HG03575 (cell line): ENCODE data around the gene PSMC6.

Source experiments
- ATAC-seq: cut with Tn5 transposase; IDR thresholded peaks from one replicate; pipeline ENCODE4 v1.9.1; 2021; ENCODE audit not compliant: unreplicated experiment, insufficient number of reproducible peaks, low FRiP score; ENCODE audit errors: extremely low read depth

PSMC6 gene

DNA sequence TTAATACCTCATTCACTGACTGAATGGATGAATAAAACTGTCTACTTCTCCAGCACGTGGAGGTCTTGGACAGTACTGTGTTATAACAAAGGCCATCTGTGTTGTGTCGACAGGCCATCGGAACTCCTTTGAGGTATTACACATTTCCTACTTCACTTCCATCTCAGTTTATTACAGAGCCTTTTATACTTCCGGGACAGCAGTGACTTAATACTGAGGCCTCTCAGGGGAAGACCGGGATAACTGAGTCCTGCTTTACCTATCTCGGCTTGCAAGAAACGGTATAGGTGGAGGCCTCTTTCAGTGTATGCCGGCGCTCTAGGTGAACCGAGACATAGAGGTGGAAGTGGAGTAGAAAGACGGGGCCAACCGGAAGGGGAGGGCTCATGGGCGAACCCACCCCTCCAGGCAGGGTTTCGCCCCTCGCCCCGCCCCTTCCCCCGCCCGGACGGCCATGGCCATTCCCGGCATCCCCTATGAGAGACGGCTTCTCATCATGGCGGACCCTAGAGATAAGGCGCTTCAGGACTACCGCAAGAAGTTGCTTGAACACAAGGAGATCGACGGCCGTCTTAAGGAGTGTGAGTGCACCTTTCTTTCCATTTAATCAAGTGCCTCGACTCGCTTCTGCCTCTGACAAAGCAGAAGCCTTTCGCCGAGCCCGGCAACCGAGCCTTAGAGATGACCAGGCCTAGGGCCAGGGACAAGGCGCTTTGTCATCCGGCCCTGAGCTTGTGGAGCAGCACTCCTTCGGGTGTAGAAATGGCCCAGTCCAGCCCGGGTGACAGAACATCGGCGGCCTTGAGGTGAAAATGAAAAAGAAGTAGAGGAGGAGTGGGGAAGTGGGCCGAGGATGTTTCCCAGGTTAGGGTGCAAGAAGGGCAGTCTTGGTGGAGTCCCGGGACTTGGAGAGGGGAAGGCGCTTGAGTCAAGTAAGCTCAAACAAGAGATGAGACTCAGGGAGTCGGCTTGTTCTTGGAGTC, at the start of gene PSMC6:
Gene PSMC6 (plus strand): TSS at position 477 of the 983 bp plus-strand sequence. CDS start 20 bp downstream, at position 497.
- ATAC-seq, result peak; percentile 67

DNA sequence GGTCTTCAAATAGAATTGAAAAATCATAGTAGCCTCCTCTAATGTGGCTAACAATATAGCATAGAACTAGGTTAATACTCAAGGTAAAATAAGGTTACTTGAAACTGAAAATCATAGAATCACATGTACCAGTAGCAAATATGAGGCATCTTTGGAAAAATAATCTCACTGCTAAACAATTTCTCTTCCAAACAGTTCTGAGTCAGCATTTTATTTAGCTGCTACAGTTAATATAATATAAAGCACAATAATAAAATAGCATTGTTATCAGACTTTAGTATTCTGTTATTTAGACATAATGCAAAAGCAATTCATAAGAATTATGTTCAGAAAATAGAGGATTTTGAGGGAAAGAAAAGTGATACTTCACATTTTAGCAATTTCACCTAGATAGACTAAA, 46.7 kb upstream of the PSMC6 start:
- ATAC-seq, result no peak

DNA sequence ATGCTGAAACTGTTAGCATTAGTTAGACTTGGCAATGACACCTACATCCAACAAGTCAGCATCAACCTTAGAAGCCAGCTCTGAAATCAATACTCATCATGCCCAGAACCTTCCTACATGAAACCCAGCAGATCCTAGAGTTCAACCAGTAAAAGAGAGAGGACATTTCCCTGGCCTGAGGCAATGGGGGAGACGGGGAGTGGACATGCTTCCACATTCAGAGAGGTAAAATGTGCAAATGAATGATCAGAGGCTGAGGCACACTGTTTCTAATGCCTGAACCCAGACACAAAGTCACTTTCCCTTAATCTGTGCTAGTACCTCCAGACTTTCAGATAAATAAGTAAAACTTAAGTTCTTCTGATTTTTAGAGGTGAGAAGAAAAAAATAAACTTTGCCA, 46.2 kb upstream of the PSMC6 start:
- ATAC-seq, result no peak

DNA sequence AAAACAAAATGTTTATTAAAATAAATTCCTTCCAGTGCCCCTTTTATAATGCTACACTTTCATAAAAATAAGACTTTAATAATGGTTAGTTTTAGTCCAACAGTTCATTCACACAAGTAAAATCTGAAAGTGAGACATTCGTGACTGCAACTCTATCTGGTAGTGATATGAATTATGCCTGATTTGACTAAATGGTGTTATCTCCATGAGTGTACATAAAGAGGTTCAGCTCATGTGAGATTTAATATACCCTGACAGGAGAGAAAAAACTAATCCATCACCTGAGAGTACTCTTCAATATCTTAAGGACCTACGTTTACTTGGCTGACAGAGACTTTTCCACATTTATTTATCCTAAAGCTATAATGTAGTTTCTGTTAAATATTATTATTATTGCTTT, 45.7 kb upstream of the PSMC6 start:
- ATAC-seq, result no peak

DNA sequence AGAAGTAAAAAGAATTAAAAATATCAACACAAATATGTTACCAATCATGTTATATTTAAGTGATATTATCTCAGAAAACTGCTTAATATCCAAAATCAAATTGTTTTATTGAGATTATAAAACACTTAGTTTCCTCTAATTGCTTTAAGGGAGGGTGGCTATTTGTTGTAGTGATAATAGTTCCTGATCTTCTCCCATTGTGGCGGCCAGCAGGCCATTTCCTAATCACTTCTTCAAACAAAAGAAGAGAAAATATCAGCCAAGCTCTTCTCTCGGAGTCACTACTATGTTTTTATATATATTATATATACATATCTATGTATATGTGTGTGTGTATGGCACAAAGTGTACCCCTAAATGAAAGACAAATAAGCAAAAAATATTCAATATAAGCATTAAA, 43.1 kb upstream of the PSMC6 start:
- ATAC-seq, result no peak

DNA sequence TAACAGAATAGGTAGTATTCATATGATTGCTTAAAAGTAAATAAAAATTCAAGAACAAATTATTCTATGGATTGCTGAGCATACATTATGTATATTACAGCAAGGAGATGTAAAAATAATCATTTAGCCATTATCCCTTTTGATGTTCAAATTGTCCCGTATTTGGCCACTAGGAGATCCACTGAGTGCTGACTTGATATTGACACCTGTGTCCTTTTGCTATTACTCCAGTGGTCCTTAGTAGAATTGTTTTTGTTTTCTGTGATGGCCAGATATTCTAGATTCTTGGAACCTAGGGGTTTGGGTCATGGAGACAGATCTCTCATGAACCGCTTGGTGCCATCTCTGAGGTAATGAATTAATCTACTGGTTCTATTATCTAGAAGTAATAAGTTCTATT, 28.4 kb upstream of the PSMC6 start:
- ATAC-seq, result no peak

DNA sequence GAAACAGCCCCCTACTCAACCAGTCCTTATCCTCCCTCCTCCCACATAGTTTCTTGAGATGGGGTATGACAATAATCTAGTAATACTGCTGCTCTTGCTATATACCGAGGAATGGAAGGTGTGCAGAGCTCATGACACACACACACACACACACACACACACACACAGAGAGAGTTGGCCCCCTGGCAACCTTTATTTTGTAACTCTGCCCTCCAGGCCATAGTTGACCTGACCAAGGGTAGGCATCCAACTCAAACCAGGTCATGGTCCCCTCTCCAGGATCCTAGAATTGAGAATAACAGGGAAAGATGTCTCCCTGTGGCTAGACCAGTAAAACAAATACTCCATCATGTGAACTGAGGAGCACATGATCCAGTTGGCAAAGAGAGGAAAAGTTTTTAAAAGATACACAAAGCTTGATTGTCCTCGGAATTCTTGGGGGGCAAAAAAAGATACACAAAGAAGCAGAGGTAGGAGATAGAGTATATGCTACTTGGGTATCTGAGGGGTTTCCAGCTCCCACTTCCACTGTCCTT, 22.9 kb upstream of the PSMC6 start:
- no peak for ATAC-seq

DNA sequence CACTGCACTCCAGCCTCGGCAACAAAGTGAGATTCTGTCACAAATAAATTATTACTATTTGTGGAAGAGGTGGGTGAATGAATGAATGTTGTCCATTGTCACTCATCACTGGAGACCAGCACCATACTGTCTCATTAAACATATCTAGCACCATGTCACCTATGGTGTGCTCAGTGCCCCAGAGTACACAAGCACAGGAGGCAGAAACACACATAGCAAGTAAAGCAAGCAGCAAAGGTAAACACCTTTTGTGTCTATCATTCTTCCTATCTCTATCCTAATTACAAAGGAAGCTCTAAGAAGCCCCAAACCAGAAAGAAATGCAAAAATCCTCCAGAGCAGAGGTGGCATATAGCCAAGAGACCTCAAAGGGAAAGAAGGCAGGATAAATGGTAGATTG, 20.8 kb upstream of the PSMC6 start:
- no peak for ATAC-seq

DNA sequence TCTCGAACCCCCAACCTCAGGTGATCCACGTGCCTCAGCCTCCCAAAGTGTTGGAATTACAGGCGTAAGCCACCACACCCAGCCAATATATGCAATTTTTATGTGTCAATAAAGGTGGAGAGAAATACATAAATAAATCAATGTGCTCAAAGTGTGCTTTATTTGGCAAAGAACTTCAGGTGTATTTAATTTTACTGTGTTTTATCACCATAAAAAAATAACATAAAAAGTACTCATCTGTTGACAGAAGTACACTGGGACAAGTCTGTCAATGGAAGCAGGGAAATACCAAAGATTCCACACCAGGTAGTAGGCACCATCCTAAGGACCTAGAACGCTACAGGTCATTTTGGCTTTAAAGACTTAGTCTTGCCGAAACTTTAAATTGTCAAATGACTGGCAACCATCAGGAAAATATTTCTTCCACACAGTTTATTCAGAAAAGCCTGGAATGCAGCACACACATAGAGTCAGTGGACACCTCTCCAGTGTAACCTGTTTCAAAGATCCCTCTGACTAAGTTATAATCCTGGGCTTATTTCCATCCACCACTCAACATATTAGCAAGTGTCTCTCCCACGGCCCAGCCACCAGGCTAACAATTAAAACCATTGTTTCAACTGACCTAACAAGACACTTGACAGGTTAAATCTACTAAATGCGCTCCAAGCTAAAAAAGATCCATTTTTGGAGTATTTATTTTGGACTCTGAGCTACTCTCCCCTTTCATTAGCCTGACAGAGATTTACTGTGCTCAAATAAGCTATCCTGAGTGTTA, 15.8 kb upstream of the PSMC6 start:
- ATAC-seq, result no peak

DNA sequence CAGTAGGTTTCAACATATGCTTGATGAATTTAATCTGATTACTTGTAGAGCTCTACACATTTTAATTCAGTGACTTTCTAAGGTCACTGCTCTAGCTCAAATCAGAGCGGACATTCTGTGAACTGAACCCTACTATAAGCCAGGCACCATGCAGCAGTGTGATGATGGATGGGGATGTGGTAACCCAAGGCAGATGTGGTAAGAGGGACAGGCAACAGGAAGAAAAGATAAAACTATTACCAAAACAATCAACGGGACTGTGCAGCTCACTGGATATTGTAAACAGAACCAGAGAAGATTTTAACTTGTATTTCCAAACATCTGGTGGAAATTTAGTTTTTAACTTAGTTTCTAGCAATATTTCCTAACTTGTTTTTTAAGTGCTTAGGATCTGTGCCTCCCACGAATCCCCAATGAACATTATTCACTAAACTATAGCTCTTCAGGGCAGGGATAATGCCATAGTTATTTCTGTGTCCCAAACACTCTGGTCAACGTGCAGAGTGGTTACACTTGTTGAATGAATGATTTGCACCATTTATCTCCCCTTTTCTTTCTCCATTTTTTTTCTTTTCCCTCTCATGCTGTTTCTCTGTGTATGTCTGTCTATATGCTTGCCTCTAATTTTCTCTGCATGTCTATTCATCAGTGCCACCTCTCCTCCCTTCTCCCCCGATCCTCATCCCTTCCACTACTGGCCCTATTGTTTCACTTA, 14.6 kb upstream of the PSMC6 start:
- no peak for ATAC-seq

DNA sequence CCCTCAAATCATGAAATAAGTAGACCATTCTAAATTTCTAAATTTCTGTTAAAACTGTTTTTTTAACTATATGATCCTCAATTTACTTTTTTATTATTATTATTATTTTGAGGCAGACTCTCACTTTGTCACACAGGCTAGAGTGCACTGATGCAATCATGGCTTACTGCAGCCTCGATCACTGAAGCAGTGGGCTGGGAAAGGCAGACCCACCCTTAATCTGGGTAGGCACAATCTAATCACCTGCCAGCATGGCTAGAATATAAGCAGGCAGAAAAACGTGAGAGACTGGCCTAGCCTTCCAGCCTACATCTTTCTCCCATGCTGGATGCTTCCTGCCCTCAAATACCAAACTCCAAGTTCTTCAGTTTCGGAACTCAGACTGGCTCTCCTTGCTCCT, 14.0 kb upstream of the PSMC6 start:
- no peak for ATAC-seq

DNA sequence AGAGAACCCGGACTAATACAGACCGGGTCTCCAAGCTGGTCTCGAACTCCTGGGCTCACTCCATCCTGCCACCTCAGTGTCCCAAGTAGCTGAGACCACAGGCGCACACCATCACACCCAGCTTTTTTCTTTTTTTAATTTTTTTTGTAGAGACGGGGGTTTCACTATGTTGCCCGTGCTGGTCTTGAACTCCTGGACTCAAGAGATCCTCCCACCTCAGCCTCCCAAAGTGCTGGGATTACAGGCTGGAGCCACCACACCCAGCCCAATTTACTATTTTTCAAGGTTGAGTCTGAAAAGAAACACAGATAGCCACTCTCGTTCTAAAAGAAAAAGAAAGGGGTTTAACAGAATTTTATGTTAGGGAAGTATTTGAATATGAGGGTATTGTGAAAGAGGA, 13.5 kb upstream of the PSMC6 start:
- no peak for ATAC-seq

DNA sequence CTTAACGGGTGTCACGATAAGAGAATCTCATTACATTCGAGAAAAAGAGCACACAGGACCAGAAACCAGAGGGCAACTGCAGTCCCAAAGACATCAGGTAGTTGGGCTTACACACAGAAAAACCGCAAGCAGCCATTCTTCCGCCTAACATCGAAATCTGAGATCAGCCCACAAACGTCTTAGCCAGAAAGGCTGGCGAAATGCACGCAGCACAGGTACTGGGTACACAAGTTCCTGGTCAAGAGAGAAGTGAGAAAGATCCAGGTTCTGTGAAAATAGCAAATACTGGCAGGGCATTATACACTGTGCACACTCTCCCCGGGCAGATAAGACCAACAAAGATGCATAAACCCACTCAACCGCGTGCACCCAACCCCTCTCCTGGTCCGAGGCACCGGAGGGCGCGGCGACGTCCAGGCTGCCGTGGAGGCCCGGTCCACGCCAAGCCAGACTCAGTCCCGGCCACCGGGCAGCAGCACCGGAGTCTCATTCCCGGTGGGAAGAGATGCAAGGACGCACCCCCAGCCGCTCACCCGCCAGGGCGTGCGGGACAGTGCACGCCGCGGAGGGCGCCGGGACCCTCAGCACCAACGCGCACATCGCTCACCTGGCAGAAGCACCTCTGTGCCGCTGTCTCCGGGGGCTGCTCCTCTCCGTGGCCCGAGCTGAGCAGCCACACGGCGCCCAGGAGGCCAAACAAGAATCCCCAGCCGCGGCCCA, 12.1 kb upstream of the PSMC6 start:
- ATAC-seq, result no peak

DNA sequence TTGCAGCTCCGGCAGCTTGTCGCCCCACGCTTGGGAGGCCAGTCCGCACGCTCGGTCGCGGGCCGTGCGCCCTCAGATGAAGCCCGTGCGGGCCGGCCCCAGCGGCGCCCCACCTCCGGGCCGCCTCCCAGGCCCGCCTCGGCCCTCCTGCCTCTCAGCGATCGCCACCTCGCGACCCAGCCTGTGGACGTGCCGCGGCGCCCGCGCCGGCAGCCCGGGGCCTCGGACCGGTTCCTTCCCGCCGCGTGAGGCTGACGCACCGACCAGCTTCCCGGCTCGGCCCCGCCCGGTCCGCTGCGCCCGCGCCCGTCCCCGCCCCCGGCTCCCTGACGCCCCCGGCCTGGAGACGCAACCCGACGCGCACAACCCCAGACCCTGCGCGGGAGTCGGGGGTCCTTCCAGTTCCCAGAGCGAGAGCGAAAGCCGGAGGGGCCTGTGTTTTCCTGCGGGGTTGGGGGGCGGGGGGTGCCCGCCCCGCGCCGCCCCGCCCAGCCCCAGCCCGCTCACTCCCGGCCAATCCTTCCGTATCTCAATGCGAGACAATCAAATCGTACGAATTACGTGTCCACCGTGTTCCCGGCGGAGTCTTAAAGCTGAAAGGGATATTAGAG, 11.4 kb upstream of the PSMC6 start, which contains the start of gene ERO1A:
Gene ERO1A (minus strand): TSS at position 78 of the 611 bp plus-strand sequence. CDS start 77 bp downstream, at position 1.
- ATAC-seq, result no peak

DNA sequence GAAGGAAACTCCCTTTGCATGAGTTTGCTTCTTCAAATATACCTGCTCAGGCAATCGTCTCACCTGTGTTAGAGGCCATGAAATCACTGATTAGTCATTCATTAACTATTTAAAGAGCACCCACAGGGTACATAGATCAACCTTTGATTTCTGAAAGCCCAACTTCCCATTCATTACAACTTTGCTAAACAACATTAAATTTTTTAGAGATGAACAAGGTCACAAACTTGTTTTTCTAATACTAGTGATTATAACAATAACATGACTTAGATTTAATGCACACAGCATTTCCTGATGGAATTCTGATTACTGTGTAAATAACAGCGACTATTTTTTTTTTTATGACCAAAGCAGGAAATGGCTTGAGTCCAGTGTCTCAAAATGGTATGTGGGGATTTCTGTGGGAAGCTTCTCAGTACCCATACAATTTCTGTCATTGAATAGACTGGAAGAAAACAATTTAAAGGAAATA, 6.3 kb upstream of the PSMC6 start:
- ATAC-seq, result no peak

DNA sequence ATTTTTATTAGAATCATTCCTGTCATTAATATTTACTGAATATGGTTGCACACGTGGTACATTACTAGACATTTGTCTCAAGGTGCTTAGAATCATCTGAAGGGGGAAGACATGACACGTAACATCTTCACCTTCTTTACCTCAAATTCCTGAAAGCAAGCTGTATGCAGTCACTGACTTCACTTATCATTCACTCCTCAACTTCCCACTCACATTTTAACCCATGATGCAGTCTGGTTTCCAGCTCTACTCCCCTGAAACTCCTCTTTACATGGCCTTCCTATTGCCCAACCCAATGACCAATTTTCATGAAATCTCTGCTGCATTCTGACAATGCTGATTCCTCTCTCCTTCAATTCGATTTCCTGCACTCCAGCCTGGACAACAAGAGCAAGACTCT, 5.8 kb upstream of the PSMC6 start:
- ATAC-seq, result no peak

DNA sequence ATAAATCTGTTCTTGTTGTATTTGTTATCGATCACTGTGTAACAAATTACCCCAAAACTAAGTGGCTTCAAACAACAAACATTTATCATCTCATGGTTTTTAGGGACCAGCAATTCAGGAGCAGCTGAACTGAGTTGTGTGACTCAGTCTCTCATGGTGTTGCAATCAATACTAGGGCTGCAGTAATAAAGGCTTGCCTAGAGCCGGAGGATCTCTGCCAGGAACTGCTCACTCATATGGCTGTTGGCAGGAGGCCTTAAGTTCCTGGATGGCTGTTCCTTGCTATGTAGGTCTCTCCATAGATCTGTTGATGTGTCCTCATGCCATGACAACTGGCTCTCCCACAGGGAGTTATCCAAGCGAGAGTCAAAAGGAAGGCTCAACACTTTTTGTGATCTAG, 3.8 kb upstream of the PSMC6 start:
- no peak for ATAC-seq

DNA sequence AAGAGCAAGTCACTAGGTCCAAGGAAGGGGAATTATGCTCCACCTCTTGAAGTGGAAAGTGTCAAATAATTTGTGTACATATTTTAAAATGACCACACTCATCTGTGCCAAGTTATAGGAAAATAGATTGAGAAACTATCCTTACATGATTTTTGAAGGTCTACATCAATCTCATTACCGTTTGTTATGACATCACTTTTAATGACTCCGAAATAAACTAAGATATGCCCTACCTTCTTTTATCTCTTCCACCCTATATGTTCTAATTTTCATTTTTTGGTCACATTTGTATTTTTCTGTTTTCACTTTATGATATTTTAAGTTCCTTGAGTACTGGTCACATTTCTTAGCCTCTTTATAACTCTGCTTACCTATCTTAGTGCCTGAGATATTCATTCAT, 3.3 kb upstream of the PSMC6 start:
- no peak for ATAC-seq
